PC-3 (cell line): ENCODE measurements around the gene PCDH9. TPM values are rescaled to one million over a fixed set of nuclear protein-coding genes. Genes with fewer than 3 reads are reported as not detected.

Experiments used
- ATAC-seq: fragments of 200-7000 bp; cut with Tn5 transposase; 2 replicates; pipeline ENCODE4 v1.9.1; 2020; ENCODE audit warnings: mild to moderate bottlenecking, moderate library complexity
- BruUV-seq: library from RNA; stranded (reverse); fragments of 400-500 nt; replicated peaks from 2 replicates; lab custom pipeline; 2021; lab: Mats Ljungman, UMichigan
- CTCF ChIA-PET: fragments of 300-600 bp; sonication (Branson Sonifier 250); formaldehyde crosslinking; loops from one replicate; lab custom pipeline; 2022; ENCODE audit warnings: antibody characterized with exemption; lab: Charles Lee
- POLR2A ChIA-PET: fragments of 300-600 bp; sonication (Branson Sonifier 250); formaldehyde crosslinking; loops from one replicate; lab custom pipeline; 2022; ENCODE audit warnings: antibody characterized with exemption; ENCODE audit not compliant: unreplicated experiment; lab: Charles Lee
- DNase-seq: peaks from one replicate; pipeline ENCODE4 v3.0.0-alpha.2; 2015
- H2AFZ ChIP-seq: fragments of 300-600 bp; sonication (generic); 2 replicates; pipeline ENCODE4 v1.6.0; 2016; ENCODE audit warnings: antibody characterized with exemption, low read length
- H3F3A ChIP-seq: fragments of 300-600 bp; sonication (generic); one replicate; pipeline ENCODE4 v1.6.0; 2017; ENCODE audit warnings: antibody characterized with exemption, low read length, control low read depth, mild to moderate bottlenecking; ENCODE audit not compliant: unreplicated experiment
- H3K27ac ChIP-seq: fragments of 300-600 bp; sonication (generic); 2 replicates; pipeline ENCODE4 v1.5.1; 2016; ENCODE audit warnings: mild to moderate bottlenecking, low read length
- H3K27me3 ChIP-seq: fragments of 300-600 bp; sonication (generic); 2 replicates; pipeline ENCODE4 v1.6.1; 2016; ENCODE audit warnings: low read length, mixed read lengths
- H3K36me3 ChIP-seq: fragments of 300-600 bp; sonication (generic); 2 replicates; pipeline ENCODE4 v1.6.1; 2016; ENCODE audit warnings: low read depth, mixed run types, low read length, mixed read lengths
- H3K4me1 ChIP-seq: fragments of 300-600 bp; sonication (generic); 2 replicates; pipeline ENCODE4 v1.5.1; 2016; ENCODE audit warnings: low read length; ENCODE audit not compliant: insufficient read depth
- H3K4me2 ChIP-seq: fragments of 300-600 bp; sonication (generic); 2 replicates; pipeline ENCODE4 v1.6.0; 2016; ENCODE audit warnings: low read length
- H3K4me3 ChIP-seq: fragments of 300-600 bp; sonication (generic); 2 replicates; pipeline ENCODE4 v1.5.1; 2016; ENCODE audit warnings: mild to moderate bottlenecking, low read length, mixed read lengths
- H3K79me2 ChIP-seq: fragments of 300-600 bp; sonication (generic); 2 replicates; pipeline ENCODE4 v1.6.1; 2017; ENCODE audit warnings: low read length, mixed read lengths
- H3K9ac ChIP-seq: fragments of 300-600 bp; sonication (generic); 2 replicates; pipeline ENCODE4 v1.6.0; 2016; ENCODE audit warnings: mild to moderate bottlenecking, low read length
- H3K9me2 ChIP-seq: fragments of 300-600 bp; sonication (generic); replicated peaks from 2 replicates; pipeline ENCODE4 v1.6.1; 2016; ENCODE audit warnings: mixed run types, low read length, mixed read lengths
- H3K9me3 ChIP-seq: fragments of 300-600 bp; sonication (generic); 2 replicates; pipeline ENCODE4 v1.6.1; 2016; ENCODE audit warnings: low read length, mixed read lengths
- H4K20me1 ChIP-seq: fragments of 300-600 bp; sonication (generic); 2 replicates; pipeline ENCODE4 v1.6.1; 2016; ENCODE audit warnings: low read length, mixed read lengths
- CTCF ChIP-seq: fragments of 300-600 bp; sonication (generic); conservative IDR thresholded peaks from 2 replicates; pipeline ENCODE4 v1.5.1; 2017; ENCODE audit warnings: antibody characterized with exemption, low read depth, mild to moderate bottlenecking, low read length
- EZH2 ChIP-seq: fragments of 300-600 bp; sonication (generic); IDR thresholded peaks from one replicate; pipeline ENCODE4 v1.6.1; 2017; ENCODE audit warnings: antibody characterized with exemption, mild to moderate bottlenecking, low read length; ENCODE audit not compliant: unreplicated experiment
- EZH2phosphoT487 ChIP-seq: fragments of 300-600 bp; sonication (generic); IDR thresholded peaks from 2 replicates; pipeline ENCODE4 v1.6.1; 2018; ENCODE audit warnings: mild to moderate bottlenecking, antibody characterized with exemption, low read length, borderline replicate concordance
- intact Hi-C: fragments of 100-400 bp; cut with micrococcal nuclease; formaldehyde crosslinking; loops from 2 replicates; pipeline ENCODE4 v1.9.0; 2023
- total RNA-seq: library from RNA; depleted of rRNA; stranded (reverse); fragments of >200 nt; gene quantifications from 2 replicates; pipeline ENCODE4 v1.2.3, GENCODE V29; 2014

The PCDH9 gene
- total RNA-seq, 1 experiment from 2014 or later: 0.98 TPM

- no peak overlapping the region for H3K4me3 ChIP-seq
- no peaks in the 10 kb centered on the region for H3K79me2 ChIP-seq
- H3K9me2 ChIP-seq: no peaks in the 10 kb centered on the region
- H3F3A ChIP-seq: no peaks in the 10 kb centered on the region
- intact Hi-C loops: no loop called here
- BruUV-seq: no TSS peak
- ChIA-PET POLR2A (no interaction called here), CTCF (no interaction called here)
- no peaks in the 10 kb centered on the region for H3K9me3 ChIP-seq
- H4K20me1 ChIP-seq: no peaks in the 10 kb centered on the region
- H3K36me3 ChIP-seq: no peaks in the 10 kb centered on the region
- H2AFZ ChIP-seq: no peak overlapping the region
- no peak overlapping the region for H3K4me2 ChIP-seq
- ATAC-seq (no peak), DNase-seq (no peak)
- H3K27me3 ChIP-seq: no peaks in the 10 kb centered on the region
- H3K9ac ChIP-seq: no peak overlapping the region
- H3K4me1 ChIP-seq: no peaks in the 10 kb centered on the region
- TF ChIP-seq CTCF (no peak), EZH2 (no peak), EZH2phosphoT487 (no peak)
- H3K27ac ChIP-seq: no peak overlapping the region
Measured at GRCh38 chr13:66469745-66470144, 760.4 kb downstream of the PCDH9 start.

GRCh38 chr13:66468656-66469055 lies 761.5 kb downstream of the PCDH9 start:
- Histone ChIP-seq H3K9me2 (no peaks in the 10 kb centered on the region), H3K36me3 (no peaks in the 10 kb centered on the region), H3K9ac (no peak overlapping the region), H4K20me1 (no peaks in the 10 kb centered on the region), H3K4me2 (no peak overlapping the region), H3K27ac (no peak overlapping the region), H3K4me3 (no peak overlapping the region), H3K79me2 (no peaks in the 10 kb centered on the region), H3K4me1 (no peaks in the 10 kb centered on the region), H2AFZ (no peak overlapping the region), H3K27me3 (no peaks in the 10 kb centered on the region), H3K9me3 (no peaks in the 10 kb centered on the region), H3F3A (no peaks in the 10 kb centered on the region)
- ChIA-PET POLR2A (no interaction called here), CTCF (no interaction called here)
- no peak for DNase-seq
- intact Hi-C loops: no loop called here
- TF ChIP-seq EZH2phosphoT487 (no peak), CTCF (no peak), EZH2 (no peak)
- ATAC-seq: peak; percentile 40; the same call in 1 of the 2 replicates
- no TSS peak for BruUV-seq

GRCh38 chr13:66462187-66462586 lies 767.9 kb downstream of the PCDH9 start:
- H3K27ac ChIP-seq: no peak overlapping the region
- H3K4me1 ChIP-seq: no peaks in the 10 kb centered on the region
- intact Hi-C loops: no loop called here
- no peak for ATAC-seq
- ChIA-PET CTCF (no interaction called here), POLR2A (no interaction called here)
- no peak overlapping the region for H3K4me2 ChIP-seq
- H3K4me3 ChIP-seq: no peak overlapping the region
- H4K20me1 ChIP-seq: no peaks in the 10 kb centered on the region
- H3K36me3 ChIP-seq: no peaks in the 10 kb centered on the region
- DNase-seq: no peak
- no peaks in the 10 kb centered on the region for H3K27me3 ChIP-seq
- no peaks in the 10 kb centered on the region for H3K9me2 ChIP-seq
- BruUV-seq: no TSS peak
- no peaks in the 10 kb centered on the region for H3F3A ChIP-seq
- H2AFZ ChIP-seq: no peak overlapping the region
- H3K9me3 ChIP-seq: no peaks in the 10 kb centered on the region
- TF ChIP-seq EZH2phosphoT487 (no peak), CTCF (no peak), EZH2 (no peak)
- no peaks in the 10 kb centered on the region for H3K79me2 ChIP-seq
- no peak overlapping the region for H3K9ac ChIP-seq
